OCI-LY7 (cell line): ENCODE data around the gene ANKRD45. TPM values are rescaled to one million over a fixed set of nuclear protein-coding genes. Genes with fewer than 3 reads are reported as not detected.
"Not testable (repeated sequence)": the region's sequence is repeated elsewhere in the genome, so short reads cannot be mapped to it uniquely, and the experiment has no call there.

ENCODE experiments used
- BruUV-seq: library from RNA; stranded (reverse); fragments of 400-500 nt; replicated peaks from 2 replicates; lab custom pipeline; 2021; lab: Mats Ljungman, UMichigan
- CTCF ChIA-PET: fragments of 300-600 bp; sonication (Branson Sonifier 250); formaldehyde crosslinking; loops from one replicate; lab custom pipeline; 2022; ENCODE audit warnings: antibody characterized with exemption; ENCODE audit not compliant: unreplicated experiment; lab: Charles Lee
- POLR2A ChIA-PET: fragments of 300-600 bp; sonication (Branson Sonifier 250); formaldehyde crosslinking; loops from one replicate; lab custom pipeline; 2022; ENCODE audit warnings: antibody characterized with exemption; lab: Charles Lee
- DNase-seq: peaks from one replicate; pipeline ENCODE4 v3.0.0-alpha.2; 2015; ENCODE audit warnings: low spot score
- H2AFZ ChIP-seq: fragments of 200-600 bp; sonication (generic), shearing (Covaris generic); 2 replicates; pipeline ENCODE4 v1.6.1; 2014; ENCODE audit warnings: mild to moderate bottlenecking, antibody characterized with exemption, low read length, moderate library complexity
- H3K27ac ChIP-seq: fragments of 200-600 bp; sonication (generic); 2 replicates; pipeline ENCODE4 v1.5.1; 2014; ENCODE audit warnings: mixed run types, low read depth, mild to moderate bottlenecking, moderate library complexity, low read length, inconsistent platforms; ENCODE audit not compliant: poor library complexity, severe bottlenecking
- H3K36me3 ChIP-seq: fragments of 200-600 bp; sonication (generic); 2 replicates; pipeline ENCODE4 v1.6.1; 2014; ENCODE audit warnings: mild to moderate bottlenecking, antibody characterized with exemption, low read length, moderate library complexity, mixed read lengths; ENCODE audit not compliant: insufficient read depth
- H3K4me1 ChIP-seq: fragments of 200-600 bp; sonication (generic); 2 replicates; pipeline ENCODE4 v1.5.1; 2014; ENCODE audit warnings: mild to moderate bottlenecking, low read length; ENCODE audit not compliant: insufficient read depth, poor library complexity, severe bottlenecking
- H3K4me2 ChIP-seq: fragments of 200-600 bp; sonication (generic); 2 replicates; pipeline ENCODE4 v1.6.1; 2014; ENCODE audit warnings: mild to moderate bottlenecking, low read length
- H3K4me3 ChIP-seq: fragments of 200-600 bp; sonication (generic); 2 replicates; pipeline ENCODE4 v1.5.1; 2014; ENCODE audit warnings: mild to moderate bottlenecking, low read depth, low read length; ENCODE audit not compliant: poor library complexity, severe bottlenecking
- H3K79me2 ChIP-seq: fragments of 200-600 bp; sonication (generic); 2 replicates; pipeline ENCODE4 v1.6.1; 2016; ENCODE audit warnings: low read depth, mild to moderate bottlenecking, low read length, moderate library complexity, mixed read lengths; ENCODE audit not compliant: insufficient read depth
- H3K9me2 ChIP-seq: fragments of 200-600 bp; sonication (generic); 2 replicates; pipeline ENCODE4 v1.6.1; 2016; ENCODE audit warnings: mild to moderate bottlenecking, low read length, mixed read lengths; ENCODE audit not compliant: insufficient read depth
- H3K9me3 ChIP-seq: fragments of 200-600 bp; sonication (generic); 2 replicates; pipeline ENCODE4 v1.6.1; 2014; ENCODE audit warnings: mild to moderate bottlenecking, mixed run types, low read length, mixed read lengths
- H4K20me1 ChIP-seq: fragments of 200-600 bp; sonication (generic); 2 replicates; pipeline ENCODE4 v1.6.1; 2014; ENCODE audit warnings: mild to moderate bottlenecking, antibody characterized with exemption, low read length, moderate library complexity, mixed read lengths; ENCODE audit not compliant: insufficient read depth
- EZH2phosphoT487 ChIP-seq: fragments of 200-600 bp; sonication (generic); IDR thresholded peaks from 2 replicates; pipeline ENCODE4 v1.6.1; 2018; ENCODE audit warnings: low read depth, borderline replicate concordance, mild to moderate bottlenecking, mixed run types, antibody characterized with exemption, low read length, moderate library complexity, mixed read lengths
- intact Hi-C: fragments of 100-400 bp; cut with micrococcal nuclease; formaldehyde crosslinking; loops from one replicate; pipeline ENCODE4 v1.10.0; 2022; ENCODE audit not compliant: unreplicated experiment
- total RNA-seq, 2 experiments: library from RNA; depleted of rRNA in 1 of 2; stranded (reverse); fragments of >200 nt in 1 of 2; shearing (Covaris generic) in 1 of 2; gene quantifications; 2 replicates each; pipeline ENCODE4 v1.2.3, GENCODE V29; 2014 to 2022
- TF ChIP-seq, protein P1 (sequence below): fragments of 200-600 bp; sonication (generic); conservative IDR thresholded peaks from 2 replicates; pipeline ENCODE4 v1.5.1; 2014; ENCODE audit warnings: mild to moderate bottlenecking, antibody characterized with exemption, low read length, moderate library complexity, mixed read lengths

ANKRD45 gene
- total RNA-seq, 2 experiments from 2014 or later: 0.30 TPM; not detected in 1

DNA sequence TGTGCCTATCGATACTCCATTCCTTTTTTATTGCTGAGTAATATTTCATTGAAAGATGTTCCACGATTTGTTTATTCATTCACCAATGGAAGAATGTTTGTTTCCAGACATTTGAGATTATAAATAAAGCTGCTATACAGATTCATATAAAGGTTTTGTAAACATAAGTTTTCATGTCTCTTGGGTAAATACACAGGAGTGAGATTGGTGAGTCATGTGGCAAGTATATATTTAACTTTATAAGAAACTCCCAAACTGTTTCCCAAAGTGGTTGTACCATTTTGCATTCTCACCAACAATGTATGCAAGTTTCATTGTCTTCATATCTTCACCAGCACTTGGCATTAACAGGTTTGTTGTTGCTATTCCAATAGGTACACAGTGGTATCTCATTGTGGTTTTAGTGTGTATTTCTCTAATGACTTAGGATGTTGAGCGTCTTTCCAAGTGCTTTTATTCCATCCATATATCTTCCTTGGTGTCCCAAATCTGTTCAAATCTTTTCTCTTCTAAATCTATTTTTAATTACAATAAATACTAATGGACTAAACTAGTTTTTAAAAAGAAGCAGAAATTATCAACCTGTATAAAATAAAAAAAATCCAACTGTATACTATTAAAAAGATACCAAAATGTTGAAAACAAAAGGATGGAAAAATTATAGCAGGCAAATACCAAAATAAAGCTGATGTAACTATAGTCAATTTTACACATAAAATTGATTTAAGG is 73.4 kb downstream of the ANKRD45 start:
- Histone ChIP-seq H3K36me3 (no peaks in the 10 kb centered on the region), H2AFZ (no peak overlapping the region), H3K4me1 (no peaks in the 10 kb centered on the region), H4K20me1 (no peaks in the 10 kb centered on the region), H3K27ac (no peak overlapping the region), H3K9me3 (no peaks in the 10 kb centered on the region), H3K4me3 (no peak overlapping the region), H3K79me2 (no peaks in the 10 kb centered on the region), H3K4me2 (no peak overlapping the region), H3K9me2 (no peaks in the 10 kb centered on the region; the same call in 1 of the 2 replicates)
- intact Hi-C loops: no loop called here
- ChIA-PET CTCF (no interaction called here), POLR2A (interaction anchor here (0.7 kb wide), 2 partner anchors 172 to 272 kb away, joined by 3 read pairs; no protein-coding TSS in a partner anchor)
- no peak for TF ChIP-seq EZH2phosphoT487
- TF ChIP-seq, protein P1, sequence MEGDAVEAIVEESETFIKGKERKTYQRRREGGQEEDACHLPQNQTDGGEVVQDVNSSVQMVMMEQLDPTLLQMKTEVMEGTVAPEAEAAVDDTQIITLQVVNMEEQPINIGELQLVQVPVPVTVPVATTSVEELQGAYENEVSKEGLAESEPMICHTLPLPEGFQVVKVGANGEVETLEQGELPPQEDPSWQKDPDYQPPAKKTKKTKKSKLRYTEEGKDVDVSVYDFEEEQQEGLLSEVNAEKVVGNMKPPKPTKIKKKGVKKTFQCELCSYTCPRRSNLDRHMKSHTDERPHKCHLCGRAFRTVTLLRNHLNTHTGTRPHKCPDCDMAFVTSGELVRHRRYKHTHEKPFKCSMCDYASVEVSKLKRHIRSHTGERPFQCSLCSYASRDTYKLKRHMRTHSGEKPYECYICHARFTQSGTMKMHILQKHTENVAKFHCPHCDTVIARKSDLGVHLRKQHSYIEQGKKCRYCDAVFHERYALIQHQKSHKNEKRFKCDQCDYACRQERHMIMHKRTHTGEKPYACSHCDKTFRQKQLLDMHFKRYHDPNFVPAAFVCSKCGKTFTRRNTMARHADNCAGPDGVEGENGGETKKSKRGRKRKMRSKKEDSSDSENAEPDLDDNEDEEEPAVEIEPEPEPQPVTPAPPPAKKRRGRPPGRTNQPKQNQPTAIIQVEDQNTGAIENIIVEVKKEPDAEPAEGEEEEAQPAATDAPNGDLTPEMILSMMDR: no peak
- BruUV-seq: no TSS peak
- no peak for DNase-seq

DNA sequence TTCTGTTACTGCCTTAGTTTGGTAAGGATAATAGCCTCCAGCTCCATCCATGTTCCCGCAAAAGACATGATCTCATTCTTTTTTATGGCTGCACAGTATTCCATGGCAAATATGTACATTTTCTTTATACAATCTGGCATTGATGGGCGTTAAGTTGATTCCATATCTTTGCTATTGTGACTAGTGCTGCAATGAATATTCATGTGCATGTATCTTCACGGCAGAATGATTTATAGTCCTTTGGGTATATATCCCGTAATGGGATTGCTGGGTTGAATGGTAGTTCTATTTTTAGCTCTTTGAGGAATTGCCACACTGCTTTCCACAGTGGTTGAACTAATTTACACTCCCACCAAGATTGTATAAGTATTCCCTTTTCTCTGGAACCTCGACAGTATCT is 78.5 kb downstream of the ANKRD45 start:
- H4K20me1 ChIP-seq, H3K27ac ChIP-seq, POLR2A ChIA-PET, H3K79me2 ChIP-seq, H3K4me3 ChIP-seq, BruUV-seq, CTCF ChIA-PET, H3K4me1 ChIP-seq, intact Hi-C loops, H3K36me3 ChIP-seq, H2AFZ ChIP-seq, H3K9me2 ChIP-seq, H3K4me2 ChIP-seq, H3K9me3 ChIP-seq, DNase-seq: not testable (repeated sequence)

DNA sequence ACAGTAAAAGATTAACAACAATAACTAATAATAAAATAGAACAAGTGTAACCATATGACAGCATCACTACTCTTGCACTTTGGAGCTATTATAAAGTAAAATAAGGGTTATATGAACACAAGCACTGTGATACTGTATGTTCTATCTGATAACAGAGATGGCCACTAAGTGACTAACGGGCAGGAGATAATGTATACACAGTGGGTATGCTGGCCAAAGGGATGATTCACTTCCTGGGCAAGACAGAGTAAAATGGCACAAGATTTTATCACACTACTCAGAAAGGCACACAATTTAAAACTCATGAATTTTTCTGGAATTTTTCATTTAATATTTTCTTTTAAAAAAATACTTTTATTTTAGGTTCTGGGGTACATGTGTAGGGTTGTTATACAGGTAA is 79.1 kb downstream of the ANKRD45 start:
- no peak overlapping the region for H2AFZ ChIP-seq
- no peaks in the 10 kb centered on the region for H3K9me2 ChIP-seq
- intact Hi-C loops: no loop called here
- CTCF ChIA-PET: no interaction called here
- no peaks in the 10 kb centered on the region for H3K36me3 ChIP-seq
- no TSS peak for BruUV-seq
- no peak overlapping the region for H3K4me2 ChIP-seq
- no peaks in the 10 kb centered on the region for H4K20me1 ChIP-seq
- no peak overlapping the region for H3K4me3 ChIP-seq
- H3K27ac ChIP-seq: no peak overlapping the region
- no peaks in the 10 kb centered on the region for H3K79me2 ChIP-seq
- TF ChIP-seq, protein P1: no peak
- TF ChIP-seq EZH2phosphoT487: no peak
- no peaks in the 10 kb centered on the region for H3K4me1 ChIP-seq
- H3K9me3 ChIP-seq: no peaks in the 10 kb centered on the region
- POLR2A ChIA-PET: no interaction called here
- DNase-seq: no peak
